Measurements from ENCODE around the gene NPAS2.

DNA sequence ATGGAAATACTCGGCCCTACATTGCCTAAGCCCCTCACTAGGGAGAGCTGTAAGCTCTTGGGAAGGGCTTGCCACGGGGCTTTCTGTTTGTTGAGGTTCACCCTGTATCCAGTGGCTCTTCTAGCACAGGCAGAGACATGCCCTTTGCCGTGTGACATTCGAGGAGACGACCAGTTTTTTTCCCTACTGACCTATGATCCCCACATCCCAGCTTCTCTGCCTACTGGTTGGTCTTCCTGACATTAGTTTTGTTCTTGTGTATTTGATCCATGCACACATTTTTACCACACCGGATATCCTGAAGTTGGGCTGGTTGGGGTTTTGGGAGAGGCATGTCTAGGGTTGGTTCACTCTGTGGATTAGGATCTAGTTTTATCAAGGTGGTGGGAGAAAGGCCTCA, 69.3 kb downstream of the NPAS2 start:
- TF ChIP-seq, protein P1, sequence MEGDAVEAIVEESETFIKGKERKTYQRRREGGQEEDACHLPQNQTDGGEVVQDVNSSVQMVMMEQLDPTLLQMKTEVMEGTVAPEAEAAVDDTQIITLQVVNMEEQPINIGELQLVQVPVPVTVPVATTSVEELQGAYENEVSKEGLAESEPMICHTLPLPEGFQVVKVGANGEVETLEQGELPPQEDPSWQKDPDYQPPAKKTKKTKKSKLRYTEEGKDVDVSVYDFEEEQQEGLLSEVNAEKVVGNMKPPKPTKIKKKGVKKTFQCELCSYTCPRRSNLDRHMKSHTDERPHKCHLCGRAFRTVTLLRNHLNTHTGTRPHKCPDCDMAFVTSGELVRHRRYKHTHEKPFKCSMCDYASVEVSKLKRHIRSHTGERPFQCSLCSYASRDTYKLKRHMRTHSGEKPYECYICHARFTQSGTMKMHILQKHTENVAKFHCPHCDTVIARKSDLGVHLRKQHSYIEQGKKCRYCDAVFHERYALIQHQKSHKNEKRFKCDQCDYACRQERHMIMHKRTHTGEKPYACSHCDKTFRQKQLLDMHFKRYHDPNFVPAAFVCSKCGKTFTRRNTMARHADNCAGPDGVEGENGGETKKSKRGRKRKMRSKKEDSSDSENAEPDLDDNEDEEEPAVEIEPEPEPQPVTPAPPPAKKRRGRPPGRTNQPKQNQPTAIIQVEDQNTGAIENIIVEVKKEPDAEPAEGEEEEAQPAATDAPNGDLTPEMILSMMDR (optimal IDR thresholded peaks at IDR 0.05 in 1 of 3, IDR thresholded peaks at IDR 0.05 in 1 of 3, conservative IDR thresholded peaks at IDR 0.05 in 1 of 3; ENCODE audit: extremely low read depth in 1 of 3, insufficient read depth in 2 of 3, low read length in 3 of 3), result no peak
- TF ChIP-seq EZH2 (IDR thresholded peaks at IDR 0.05; ENCODE audit: low read length), result no peak

All from keratinocyte (primary cell).